Naive thymus-derived CD8-positive, alpha-beta T cell (primary cell): ENCODE data around the gene NLRC5. TPM values are rescaled to one million over a fixed set of nuclear protein-coding genes. Genes with fewer than 3 reads are reported as not detected.
"Not testable (repeated sequence)": the region's sequence is repeated elsewhere in the genome, so short reads cannot be mapped to it uniquely, and the experiment has no call there.

Experiments
- ATAC-seq, 2 donors: fragments of 150-1000 bp; cut with Tn5 transposase in 1 of 2; sonication (Bioruptor Pico), chemical (Tn5 transposase) in 1 of 2; 1 replicate in 1 of 2; 2 replicates in 1 of 2; pipeline ENCODE4 v1.10.0; 2021; ENCODE audit warnings: mild to moderate bottlenecking in 2 of 2, moderate library complexity in 2 of 2
- POLR2A ChIA-PET: fragments of 350-600 bp; sonication (Branson Sonifier 250); formaldehyde crosslinking; loops from one replicate; lab custom pipeline; 2021; ENCODE audit warnings: antibody characterized with exemption; lab: Charles Lee
- DNase-seq, 10 donors: peaks; one replicate each; pipeline versions ENCODE4 v3.0.0 to v3.0.0-alpha.2; 2020 to 2022
- H3K27ac Mint-ChIP-seq, 10 donors: one replicate each; pipeline ENCODE4 v1.8.0; 2020 to 2022; ENCODE audit warnings: mild to moderate bottlenecking in 10 of 10, mixed read lengths in 10 of 10, moderate library complexity in 4 of 10, inconsistent platforms in 1 of 10
- H3K27me3 Mint-ChIP-seq, 5 donors: one replicate each; pipeline ENCODE4 v1.8.0; 2021 to 2022; ENCODE audit warnings: mixed read lengths in 5 of 5
- H3K36me3 Mint-ChIP-seq, 3 donors: one replicate each; pipeline ENCODE4 v1.8.0; 2020 to 2022; ENCODE audit warnings: mixed read lengths in 3 of 3, mild to moderate bottlenecking in 2 of 3, inconsistent platforms in 1 of 3
- H3K4me1 Mint-ChIP-seq, 4 donors: one replicate each; pipeline ENCODE4 v1.8.0; 2021 to 2022; ENCODE audit warnings: mixed read lengths in 4 of 4
- H3K4me3 Mint-ChIP-seq, 10 donors: one replicate each; pipeline ENCODE4 v1.8.0; 2020 to 2022; ENCODE audit warnings: mild to moderate bottlenecking in 10 of 10, mixed read lengths in 10 of 10, moderate library complexity in 6 of 10, inconsistent platforms in 1 of 10
- H3K9me3 Mint-ChIP-seq, 9 donors: one replicate each; pipeline ENCODE4 v1.8.0; 2020 to 2022; ENCODE audit warnings: mixed read lengths in 9 of 9, mild to moderate bottlenecking in 3 of 9, inconsistent platforms in 1 of 9, moderate library complexity in 1 of 9
- polyA plus RNA-seq, 3 donors: library from polyadenylated mRNA; unstranded; fragments of 300-500 nt; fragmentation: Illumina TruSeq; gene quantifications; one replicate each; pipeline ENCODE4 v1.2.3, GENCODE V29; 2021
- total RNA-seq, 8 experiments: library from RNA in 2 of 8; stranded (reverse) in 2 of 8; gene quantifications; one replicate each; pipeline ENCODE4 v1.2.3 and lab custom pipeline; 2021 to 2026

The NLRC5 gene
- total and polyA plus RNA-seq, 5 experiments from 2014 or later: 70.4 to 488 (median 137) TPM

- Mint-ChIP-seq H3K4me1 (peaks cover 19 to 34% (median 25%) of the 10 kb centered on the region in 4 donors), H3K36me3 (no peaks in the 10 kb centered on the region), H3K4me3 (peak overlapping the region in 6 of 10 donors; percentile 1 to 74 (median 50)), H3K9me3 (no peaks in the 10 kb centered on the region), H3K27me3 (no peaks in the 10 kb centered on the region), H3K27ac (peak overlapping the region; percentile 3 to 94 (median 86))
- ATAC-seq (peak; percentile 92 to 94), DNase-seq (peak; percentile 87 to 96 (median 94))
- POLR2A ChIA-PET: interaction anchor here (0.7 to 15.9 kb wide), 13 partner anchors 12 to 120 kb away, joined by 3 to 231 read pairs (median 8); partner anchors contain the start of gene NLRC5
These were observed 24.9 kb upstream of the NLRC5 start for GRCh38 chr16:56964243-56965148.

- Mint-ChIP-seq H3K36me3 (no peaks in the 10 kb centered on the region), H3K27me3 (no peaks in the 10 kb centered on the region), H3K9me3 (no peaks in the 10 kb centered on the region), H3K4me3 (peak overlapping the region in 8 of 10 donors; percentile 22 to 74 (median 55)), H3K4me1 (peaks cover 19 to 34% (median 27%) of the 10 kb centered on the region in 4 donors), H3K27ac (peak overlapping the region; percentile 66 to 94 (median 87))
- DNase-seq (no peak), ATAC-seq (peak in 1 of 2 donors; percentile 58)
- POLR2A ChIA-PET: interaction anchor here (0.6 to 15.9 kb wide), 16 partner anchors 11 to 208 kb away, joined by 3 to 231 read pairs (median 6); partner anchors contain the start of gene NLRC5
These were observed 23.9 kb upstream of the NLRC5 start for GRCh38 chr16:56965149-56966092.

GRCh38 chr16:56966093-56966475 is 23.3 kb upstream of the NLRC5 start:
- no peak for DNase-seq
- H3K9me3 Mint-ChIP-seq: no peaks in the 10 kb centered on the region
- POLR2A ChIA-PET: interaction anchor here (0.7 to 15.9 kb wide), 13 partner anchors 11 to 1665 kb away, joined by 3 to 231 read pairs (median 8); partner anchors contain the start of genes HERPUD1 and NLRC5
- peaks cover 20 to 37% (median 32%) of the 10 kb centered on the region in 4 donors for H3K4me1 Mint-ChIP-seq
- peak overlapping the region; percentile 66 to 94 (median 87) for H3K27ac Mint-ChIP-seq
- H3K27me3 Mint-ChIP-seq: no peaks in the 10 kb centered on the region
- peak overlapping the region in 8 of 10 donors; percentile 22 to 74 (median 55) for H3K4me3 Mint-ChIP-seq
- no peak for ATAC-seq
- H3K36me3 Mint-ChIP-seq: no peaks in the 10 kb centered on the region

- Mint-ChIP-seq H3K36me3 (no peaks in the 10 kb centered on the region), H3K27ac (peak overlapping the region in 1 of 10 donors; percentile 28), H3K4me3 (no peak overlapping the region), H3K9me3 (no peaks in the 10 kb centered on the region), H3K27me3 (no peaks in the 10 kb centered on the region), H3K4me1 (peaks cover 24 to 47% (median 42%) of the 10 kb centered on the region in 4 donors)
- POLR2A ChIA-PET: interaction anchor here (3.6 to 15.9 kb wide), 2 partner anchors 9 to 17 kb away, joined by 30 to 231 read pairs; partner anchors contain the start of gene NLRC5
- DNase-seq (no peak), ATAC-seq (no peak)
These were observed 21.6 kb upstream of the NLRC5 start for GRCh38 chr16:56967733-56968132.

GRCh38 chr16:56969769-56970168 is 19.6 kb upstream of the NLRC5 start:
- Mint-ChIP-seq H3K4me1 (peaks cover 25 to 57% (median 54%) of the 10 kb centered on the region in 4 donors), H3K4me3 (no peak overlapping the region), H3K9me3 (no peaks in the 10 kb centered on the region), H3K27ac (no peak overlapping the region), H3K27me3 (no peaks in the 10 kb centered on the region), H3K36me3 (no peaks in the 10 kb centered on the region)
- DNase-seq (no peak), ATAC-seq (no peak)
- POLR2A ChIA-PET: interaction anchor here (1.0 to 15.9 kb wide), 6 partner anchors 10 to 72 kb away, joined by 3 to 231 read pairs (median 8); partner anchors contain the start of gene NLRC5

GRCh38 chr16:56970934-56971767 is 18.2 kb upstream of the NLRC5 start:
- no peaks in the 10 kb centered on the region for H3K36me3 Mint-ChIP-seq
- peak overlapping the region in 8 of 10 donors; percentile 4 to 90 (median 64) for H3K27ac Mint-ChIP-seq
- no peaks in the 10 kb centered on the region for H3K27me3 Mint-ChIP-seq
- H3K4me3 Mint-ChIP-seq: peak overlapping the region in 1 of 10 donors; percentile 70
- H3K4me1 Mint-ChIP-seq: peaks cover 24 to 57% (median 54%) of the 10 kb centered on the region in 4 donors
- no peaks in the 10 kb centered on the region for H3K9me3 Mint-ChIP-seq
- ATAC-seq (peak; percentile 23 to 34), DNase-seq (no peak)
- POLR2A ChIA-PET: interaction anchor here (0.6 to 15.9 kb wide), 13 partner anchors 14 to 107 kb away, joined by 3 to 231 read pairs (median 6); partner anchors contain the start of gene NLRC5

- H3K36me3 Mint-ChIP-seq: no peaks in the 10 kb centered on the region
- POLR2A ChIA-PET: interaction anchor here (0.6 to 15.9 kb wide), 9 partner anchors 13 to 107 kb away, joined by 3 to 231 read pairs (median 5); partner anchors contain the start of gene NLRC5
- H3K27ac Mint-ChIP-seq: peak overlapping the region in 5 of 10 donors; percentile 4 to 90 (median 63)
- ATAC-seq: no peak
- peaks cover 26 to 60% (median 56%) of the 10 kb centered on the region in 4 donors for H3K4me1 Mint-ChIP-seq
- H3K9me3 Mint-ChIP-seq: no peaks in the 10 kb centered on the region
- DNase-seq: no peak
- H3K27me3 Mint-ChIP-seq: no peaks in the 10 kb centered on the region
- no peak overlapping the region for H3K4me3 Mint-ChIP-seq
These were observed 17.7 kb upstream of the NLRC5 start for GRCh38 chr16:56971768-56972043.

- Mint-ChIP-seq H3K4me1 (peaks cover 31 to 66% (median 64%) of the 10 kb centered on the region in 4 donors), H3K27ac (peak overlapping the region in 4 of 10 donors; percentile 34 to 78 (median 58)), H3K27me3 (no peaks in the 10 kb centered on the region), H3K9me3 (no peaks in the 10 kb centered on the region), H3K36me3 (no peaks in the 10 kb centered on the region), H3K4me3 (peak overlapping the region in 1 of 10 donors; percentile 22)
- no peak for DNase-seq
- no peak for ATAC-seq
- POLR2A ChIA-PET: interaction anchor here (0.8 to 15.9 kb wide), 9 partner anchors 13 to 80 kb away, joined by 3 to 231 read pairs (median 4); partner anchors contain the start of gene NLRC5
These were observed 16.7 kb upstream of the NLRC5 start for GRCh38 chr16:56972403-56973293.

- no peaks in the 10 kb centered on the region for H3K27me3 Mint-ChIP-seq
- H3K4me3 Mint-ChIP-seq: peak overlapping the region in 2 of 10 donors; percentile 39 to 45
- no peaks in the 10 kb centered on the region for H3K36me3 Mint-ChIP-seq
- DNase-seq (no peak), ATAC-seq (no peak)
- H3K27ac Mint-ChIP-seq: peak overlapping the region in 7 of 10 donors; percentile 16 to 83 (median 77)
- H3K9me3 Mint-ChIP-seq: no peaks in the 10 kb centered on the region
- peaks cover 31 to 73% (median 70%) of the 10 kb centered on the region in 4 donors for H3K4me1 Mint-ChIP-seq
- POLR2A ChIA-PET: interaction anchor here (1.5 to 15.9 kb wide), 3 partner anchors 12 to 80 kb away, joined by 3 to 231 read pairs (median 7); partner anchors contain the start of gene NLRC5
These were observed 16.1 kb upstream of the NLRC5 start for GRCh38 chr16:56973294-56973689.

GRCh38 chr16:56973899-56974298 is 15.5 kb upstream of the NLRC5 start:
- not testable (repeated sequence) for H3K36me3 Mint-ChIP-seq, DNase-seq, H3K9me3 Mint-ChIP-seq, H3K27me3 Mint-ChIP-seq, ATAC-seq
- POLR2A ChIA-PET: interaction anchor here (1.5 to 15.9 kb wide), 3 partner anchors 11 to 79 kb away, joined by 3 to 231 read pairs (median 5); partner anchors contain the start of gene NLRC5
- H3K4me3 Mint-ChIP-seq: peak overlapping the region in 5 of 10 donors; percentile 19 to 54 (median 39)
- peaks cover 31 to 77% (median 71%) of the 10 kb centered on the region in 4 donors for H3K4me1 Mint-ChIP-seq
- peak overlapping the region in 9 of 10 donors; percentile 16 to 87 (median 79) for H3K27ac Mint-ChIP-seq
